Endothelial cell of umbilical vein (primary cell): ENCODE data around the gene ATP1B2.

Experiments used
- CTCF ChIP-seq, 2 donors: IDR thresholded peaks; 1 replicate in 1 of 2; 2 replicates in 1 of 2; pipeline ENCODE4 v1.5.1; 2011; ENCODE audit warnings: low read length in 2 of 2, mild to moderate bottlenecking in 2 of 2, moderate library complexity in 2 of 2, control low read depth in 1 of 2, inconsistent platforms in 1 of 2, low read depth in 1 of 2; ENCODE audit not compliant: insufficient read depth in 1 of 2; ENCODE audit errors: extremely low read depth in 1 of 2
- EZH2 ChIP-seq: IDR thresholded peaks from 2 replicates; pipeline ENCODE4 v1.6.1; 2012; ENCODE audit warnings: borderline replicate concordance, low read depth, mild to moderate bottlenecking, moderate library complexity, low read length, inconsistent platforms; ENCODE audit not compliant: severe bottlenecking

- no peak for TF ChIP-seq CTCF (IDR thresholded peaks at IDR 0.05; ENCODE audit: extremely low read depth in 1 of 2, insufficient read depth in 1 of 2, low read depth in 1 of 2, low read length in 2 of 2)
- TF ChIP-seq EZH2, result no peak
Observed at GRCh38 chr17:7701681-7702080, 51.0 kb downstream of the ATP1B2 start.
